Gastrocnemius medialis (tissue), 4 donors: ENCODE measurements around the gene ADGRF4.

Source experiments
- CTCF ChIP-seq, 5 experiments: fragments of 450-650 bp in 3 of 5; fragments of 200-600 bp in 2 of 5; sonication (generic) in 2 of 5; IDR thresholded peaks in 4 of 5; conservative IDR thresholded peaks in 1 of 5; 1 replicate in 4 of 5; 2 replicates in 1 of 5; pipeline ENCODE4 v1.5.1; 2016 to 2019; ENCODE audit warnings: antibody characterized with exemption in 5 of 5, mild to moderate bottlenecking in 3 of 5, moderate library complexity in 3 of 5
- POLR2A ChIP-seq, 2 donors: fragments of 450-650 bp; IDR thresholded peaks; one replicate each; pipeline ENCODE4 v1.6.1; 2017; ENCODE audit warnings: antibody characterized with exemption in 2 of 2, mild to moderate bottlenecking in 2 of 2, moderate library complexity in 2 of 2

GRCh38 chr6:47733879-47734558 lies 35.6 kb downstream of the ADGRF4 start:
- peak; percentile 20 to 50 (median 40) for TF ChIP-seq CTCF (IDR thresholded peaks at IDR 0.05 in 4 of 5, conservative IDR thresholded peaks at IDR 0.05 in 1 of 5)
- no peak for TF ChIP-seq POLR2A (IDR thresholded peaks at IDR 0.05)
